Adrenal gland (tissue), 12 donors: ENCODE results near the gene POC5. TPM values are rescaled to one million over a fixed set of nuclear protein-coding genes. Genes with fewer than 3 reads are reported as not detected.
A peak's percentile ranks its signal among the peaks of the same experiment; 100 is the strongest.

Source experiments
- DNase-seq, 7 donors: peaks; one replicate each; pipeline ENCODE4 v3.0.0-alpha.2; 2019 to 2020
- H3K27ac ChIP-seq, 5 donors: fragments of 200-600 bp; sonication (generic) in 4 of 5; 1 replicate in 3 of 5; 2 replicates in 2 of 5; pipeline versions ENCODE4 v1.5.1 to v1.8.0; 2016 to 2020; ENCODE audit warnings: mild to moderate bottlenecking in 1 of 5
- H3K27me3 ChIP-seq: fragments of 200-600 bp; 2 replicates; pipeline ENCODE4 v1.8.0; 2021
- H3K36me3 ChIP-seq, 2 donors: fragments of 200-600 bp; replicated peaks in 1 of 2; 1 replicate in 1 of 2; 2 replicates in 1 of 2; pipeline versions ENCODE4 v1.5.1 to v1.8.0; 2018 to 2022
- H3K4me1 ChIP-seq, 2 donors: fragments of 200-600 bp; replicated peaks in 1 of 2; 1 replicate in 1 of 2; 2 replicates in 1 of 2; pipeline versions ENCODE4 v1.5.1 to v1.8.0; 2018 to 2021
- H3K4me3 ChIP-seq, 4 donors: fragments of 200-600 bp; sonication (generic) in 3 of 4; one replicate each; pipeline ENCODE4 v1.5.1; 2016 to 2018
- H3K9me3 ChIP-seq, 3 donors: fragments of 200-600 bp; sonication (generic) in 1 of 3; replicated peaks in 1 of 3; 1 replicate in 2 of 3; 2 replicates in 1 of 3; pipeline versions ENCODE4 v1.5.1 to v1.8.0; 2016 to 2021
- CTCF ChIP-seq, 6 experiments: fragments of 450-650 bp in 4 of 6; fragments of 200-600 bp in 2 of 6; sonication (generic) in 1 of 6; IDR thresholded peaks; 1 replicate in 5 of 6; 2 replicates in 1 of 6; pipeline versions ENCODE4 v1.5.1 to v1.8.0; 2016 to 2021; ENCODE audit warnings: antibody characterized with exemption in 6 of 6, mild to moderate bottlenecking in 2 of 6, moderate library complexity in 1 of 6
- POLR2A ChIP-seq, 2 donors: fragments of 450-650 bp; IDR thresholded peaks; one replicate each; pipeline ENCODE4 v1.6.1; 2017; ENCODE audit warnings: antibody characterized with exemption in 2 of 2, mild to moderate bottlenecking in 2 of 2, moderate library complexity in 1 of 2
- WGBS, 4 donors: extraction: QIAGEN DNeasy Blood & Tissue Kit in 2 of 4; methylation state at CpG; one replicate each; pipeline versions ENCODE4 v1.1.5 to v1.1.7; 2013 to 2017; 5-methylcytosine and 5-hydroxymethylcytosine counted together
- intact Hi-C, 2 donors: fragments of 100-400 bp; cut with DNase I; formaldehyde crosslinking; loops; one replicate each; pipeline versions ENCODE4 v1.14.1 to v1.15.0; 2022 to 2023
- polyA plus RNA-seq, 3 donors: library from polyadenylated mRNA; stranded (reverse); fragments of 200-250 nt in 2 of 3; fragments of 350-450 nt in 1 of 3; fragmentation: Illumina TruSeq in 1 of 3; extraction: RNeasy Lipid Tissue Mini Kit (QIAGEN cat#74804) in 1 of 3; gene quantifications; one replicate each; pipeline ENCODE4 v1.2.3, GENCODE V29; 2013 to 2014
- total RNA-seq, 9 donors: library from RNA; depleted of rRNA in 4 of 9; stranded (reverse); fragments of >200 nt in 4 of 9; fragments of 120-200 nt in 1 of 9; fragmentation: NEBNext Ultra II Directional in 1 of 9; extraction: Animal tissue kit (Norgen Biotek cat#: 25700) in 1 of 9; gene quantifications; one replicate each; pipeline versions ENCODE4 v1.1.0 to v1.2.4, GENCODE V29; 2013 to 2023
- donor health status: healthy with polysubstance abuse.
- donor health status: Bipolar disorder and iron deficiency.
- donor health status: DM: yes; HTN: yes; CAD: no.
- donor health status: DM: no; HTN: no; CAD: no.
- donor health status: DM: no; HTN: no; CAD: no.
- donor health status: DM: yes; HTN: yes; CAD: no.

POC5 gene
- total and polyA plus RNA-seq, 12 donors: 6.5 to 22.3 (median 13.6) TPM

GRCh38 chr5:75678155-75678554, 39.1 kb downstream of the POC5 start:
- no peaks in the 10 kb centered on the region for H3K9me3 ChIP-seq
- intact Hi-C loops: no loop called here
- TF ChIP-seq POLR2A (IDR thresholded peaks at IDR 0.05): no peak
- TF ChIP-seq CTCF (IDR thresholded peaks at IDR 0.05): no peak

GRCh38 chr5:75677607-75678006, 39.6 kb downstream of the POC5 start:
- WGBS, 4 donors: 22 to 39% (median 22%) methylated on average over 1 of the region's 1 CpG
- Histone ChIP-seq H3K4me3 (no peak overlapping the region), H3K27ac (peak overlapping the region in 1 of 5 donors; percentile 33)

More at GRCh38 chr5:75678155-75678554, 39.1 kb downstream of the POC5 start:
- DNase-seq: no peak
- Histone ChIP-seq H3K4me3 (no peak overlapping the region), H3K36me3 (peaks cover 0 to 4% of the 10 kb centered on the region in 2 donors), H3K27me3 (no peaks in the 10 kb centered on the region), H3K27ac (peak overlapping the region in 1 of 5 donors; percentile 33), H3K4me1 (peaks cover 0 to 17% of the 10 kb centered on the region in 2 donors)
- WGBS, 4 donors: 61 to 74% (median 64%) methylated on average over 3 of the region's 3 CpGs

GRCh38 chr5:75675783-75676182, 41.5 kb downstream of the POC5 start:
- WGBS, 4 donors: 86 to 95% (median 90%) methylated on average over 1 of the region's 1 CpG
- Histone ChIP-seq H3K9me3 (no peaks in the 10 kb centered on the region), H3K36me3 (peaks cover 0 to 4% of the 10 kb centered on the region in 2 donors), H3K4me3 (no peak overlapping the region), H3K27me3 (no peaks in the 10 kb centered on the region), H3K27ac (no peak overlapping the region), H3K4me1 (peaks cover 0 to 17% of the 10 kb centered on the region in 2 donors)
- intact Hi-C loops: no loop called here
- TF ChIP-seq CTCF (IDR thresholded peaks at IDR 0.05) (no peak), POLR2A (IDR thresholded peaks at IDR 0.05) (no peak)
- no peak for DNase-seq

More at GRCh38 chr5:75677607-75678006, 39.6 kb downstream of the POC5 start:
- H3K27me3 ChIP-seq: no peaks in the 10 kb centered on the region
- intact Hi-C loops: no loop called here
- H3K36me3 ChIP-seq: peaks cover 0 to 4% of the 10 kb centered on the region in 2 donors
- H3K4me1 ChIP-seq: peaks cover 0 to 17% of the 10 kb centered on the region in 2 donors
- H3K9me3 ChIP-seq: no peaks in the 10 kb centered on the region
- TF ChIP-seq CTCF (IDR thresholded peaks at IDR 0.05): no peak
- no peak for TF ChIP-seq POLR2A (IDR thresholded peaks at IDR 0.05)
- no peak for DNase-seq

GRCh38 chr5:75672616-75673015, 44.6 kb downstream of the POC5 start:
- Histone ChIP-seq H3K4me1 (peaks cover 6 to 32% of the 10 kb centered on the region in 2 donors), H3K4me3 (no peak overlapping the region), H3K9me3 (no peaks in the 10 kb centered on the region), H3K36me3 (no peaks in the 10 kb centered on the region), H3K27ac (no peak overlapping the region), H3K27me3 (no peaks in the 10 kb centered on the region)
- 96 to 98% (median 97%) methylated on average over 3 of the region's 3 CpGs for WGBS, 4 donors
- TF ChIP-seq POLR2A (IDR thresholded peaks at IDR 0.05) (no peak), CTCF (IDR thresholded peaks at IDR 0.05) (no peak)
- intact Hi-C loops: no loop called here
- no peak for DNase-seq
